Fibroblast of mammary gland (primary cell): ENCODE results near the gene TLCD1.
A peak's percentile ranks its signal among the peaks of the same experiment; 100 is the strongest.

Source experiments
- DNase-seq: peaks from one replicate; pipeline ENCODE4 v3.0.0-alpha.2; 2010; ENCODE audit warnings: low read depth
- H3K4me3 ChIP-seq: 2 replicates; pipeline ENCODE4 v1.5.1; 2011; ENCODE audit warnings: low read depth, mild to moderate bottlenecking, low read length, moderate library complexity; ENCODE audit not compliant: control insufficient read depth
- TF ChIP-seq, protein P1 (sequence below): conservative IDR thresholded peaks from 2 replicates; pipeline ENCODE4 v1.5.1; 2011; ENCODE audit warnings: low read depth, low read length, inconsistent platforms; ENCODE audit not compliant: control insufficient read depth, insufficient read depth

Gene TLCD1

GRCh38 chr17:28720247-28720996 is 5.6 kb downstream of the TLCD1 start:
- TF ChIP-seq, protein P1, sequence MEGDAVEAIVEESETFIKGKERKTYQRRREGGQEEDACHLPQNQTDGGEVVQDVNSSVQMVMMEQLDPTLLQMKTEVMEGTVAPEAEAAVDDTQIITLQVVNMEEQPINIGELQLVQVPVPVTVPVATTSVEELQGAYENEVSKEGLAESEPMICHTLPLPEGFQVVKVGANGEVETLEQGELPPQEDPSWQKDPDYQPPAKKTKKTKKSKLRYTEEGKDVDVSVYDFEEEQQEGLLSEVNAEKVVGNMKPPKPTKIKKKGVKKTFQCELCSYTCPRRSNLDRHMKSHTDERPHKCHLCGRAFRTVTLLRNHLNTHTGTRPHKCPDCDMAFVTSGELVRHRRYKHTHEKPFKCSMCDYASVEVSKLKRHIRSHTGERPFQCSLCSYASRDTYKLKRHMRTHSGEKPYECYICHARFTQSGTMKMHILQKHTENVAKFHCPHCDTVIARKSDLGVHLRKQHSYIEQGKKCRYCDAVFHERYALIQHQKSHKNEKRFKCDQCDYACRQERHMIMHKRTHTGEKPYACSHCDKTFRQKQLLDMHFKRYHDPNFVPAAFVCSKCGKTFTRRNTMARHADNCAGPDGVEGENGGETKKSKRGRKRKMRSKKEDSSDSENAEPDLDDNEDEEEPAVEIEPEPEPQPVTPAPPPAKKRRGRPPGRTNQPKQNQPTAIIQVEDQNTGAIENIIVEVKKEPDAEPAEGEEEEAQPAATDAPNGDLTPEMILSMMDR = no peak
- H3K4me3 ChIP-seq = peak overlapping the region; percentile 68
- no peak for DNase-seq

- peak overlapping the region; percentile 68 for H3K4me3 ChIP-seq
- TF ChIP-seq, protein P1 = no peak
- DNase-seq = no peak
Observed at GRCh38 chr17:28719021-28719433, 7.0 kb downstream of the TLCD1 start.

- TF ChIP-seq, protein P1 = no peak
- no peak for DNase-seq
- H3K4me3 ChIP-seq = peak overlapping the region; percentile 68
Observed at GRCh38 chr17:28718333-28719020, 7.6 kb downstream of the TLCD1 start.

DNA sequence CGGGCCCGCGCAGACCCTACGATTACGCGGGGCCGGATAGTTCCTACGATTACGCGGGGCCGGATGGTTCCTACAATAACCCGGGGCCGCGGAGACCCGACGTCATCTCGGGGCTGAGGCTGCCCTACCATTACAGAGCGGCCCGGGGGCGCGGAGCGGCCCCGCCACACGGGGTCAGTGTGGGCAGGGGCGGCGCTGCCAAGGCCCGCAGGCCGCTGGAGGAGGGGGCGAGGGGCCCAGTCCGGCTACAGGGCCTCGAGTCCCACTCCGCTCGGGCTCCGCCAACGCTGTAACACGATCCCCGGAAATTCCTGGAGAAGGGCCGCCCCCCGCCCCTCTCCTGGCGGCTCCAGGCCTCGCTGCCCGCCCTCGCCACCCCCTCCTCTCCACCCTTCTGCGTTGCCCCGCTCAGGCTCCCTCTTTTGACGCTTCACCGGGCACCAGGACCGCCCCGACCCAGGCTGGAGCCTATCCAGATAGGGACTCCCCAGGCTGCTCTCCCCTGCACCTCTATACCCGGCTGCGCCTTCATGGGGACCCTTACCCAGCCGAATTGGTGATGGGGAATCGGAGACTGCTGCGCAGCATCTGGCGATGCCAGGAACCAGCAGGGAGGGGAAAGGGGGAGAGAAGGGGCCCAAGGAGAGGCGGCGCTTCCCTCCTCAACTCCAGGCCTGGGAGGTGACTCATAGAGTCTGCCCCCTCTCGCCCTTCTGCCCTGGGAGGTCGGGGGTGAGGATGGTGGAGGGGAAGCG is 8.3 kb downstream of the TLCD1 start, which contains the start of gene RAB34:
TSS of gene RAB34 (minus strand) at position 291 of the 755 bp plus-strand sequence. CDS start 602 bp downstream, outside the sequence.
- TF ChIP-seq, protein P1 = no peak
- DNase-seq = peak; percentile 85

DNA sequence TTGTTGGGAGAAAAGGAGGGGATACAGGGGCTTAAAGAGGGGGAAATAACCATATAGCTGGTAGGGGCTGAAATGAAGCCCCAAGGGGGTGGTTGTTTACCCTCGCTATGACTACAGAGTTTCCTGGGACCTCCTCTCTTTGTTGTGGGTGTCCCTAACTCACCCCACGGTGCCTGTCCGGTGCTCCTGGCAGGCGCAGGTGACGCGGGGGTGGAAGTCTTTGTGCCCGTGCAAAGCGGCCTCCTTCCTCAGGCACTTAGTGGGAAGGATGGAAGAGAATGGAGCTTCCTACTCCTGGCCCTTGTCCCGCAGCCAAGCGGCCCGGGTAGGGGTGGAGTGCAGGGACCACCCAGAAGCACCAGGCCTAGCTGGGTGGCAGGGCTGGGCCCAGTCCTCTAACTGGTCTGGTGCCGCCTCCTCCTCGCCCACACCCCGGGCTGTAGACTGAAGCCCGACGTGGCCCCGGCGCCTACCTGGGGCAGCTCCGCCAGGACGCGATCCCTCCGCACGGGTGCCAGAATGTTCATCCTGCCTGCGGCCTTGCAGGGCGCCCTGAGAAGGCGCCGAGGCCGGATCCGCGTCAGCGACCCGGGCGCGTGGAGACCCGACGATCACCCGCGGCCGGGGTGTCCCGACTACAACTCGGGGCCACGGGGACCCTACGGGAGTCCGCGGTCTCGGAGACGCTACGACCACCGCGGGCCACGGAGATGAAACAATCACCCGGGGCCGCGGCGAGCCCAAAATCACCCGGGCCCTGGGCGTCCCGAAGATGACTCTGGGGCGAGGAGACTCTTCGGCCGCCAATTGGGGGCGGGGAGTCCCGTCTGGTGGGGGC is 9.1 kb downstream of the TLCD1 start:
- peak; percentile 38 for DNase-seq
- TF ChIP-seq, protein P1 = no peak
- H3K4me3 ChIP-seq = peak overlapping the region; percentile 68

More for the DNA sequence above, 8.3 kb downstream of the TLCD1 start, which contains the start of gene RAB34:
- H3K4me3 ChIP-seq = peak within 1 kb of the TSS; percentile 68

GRCh38 chr17:28715217-28715616 is 10.8 kb downstream of the TLCD1 start:
- H3K4me3 ChIP-seq = no peak overlapping the region
- no peak for DNase-seq
- TF ChIP-seq, protein P1 = no peak
